Lung (tissue), 12 donors: ENCODE data around the gene SH3PXD2A. TPM values are rescaled to one million over a fixed set of nuclear protein-coding genes. Genes with fewer than 3 reads are reported as not detected.
A peak's percentile ranks its signal among the peaks of the same experiment; 100 is the strongest.

Experiments
- ATAC-seq: fragments of 200-7000 bp; cut with Tn5 transposase; one replicate; pipeline ENCODE4 v1.9.1; 2020; ENCODE audit warnings: moderate number of reproducible peaks; ENCODE audit not compliant: insufficient read depth, low FRiP score
- DNase-seq, 3 donors: peaks; one replicate each; pipeline ENCODE4 v3.0.0-alpha.2; 2013 to 2017
- H3K27ac ChIP-seq, 2 donors: one replicate each; pipeline ENCODE4 v1.5.1; 2013; ENCODE audit warnings: mild to moderate bottlenecking in 2 of 2, moderate library complexity in 2 of 2, control low read depth in 1 of 2, inconsistent platforms in 1 of 2, low read depth in 1 of 2, low read length in 1 of 2
- H3K27me3 ChIP-seq, 3 donors: one replicate each; pipeline ENCODE4 v1.5.1; 2013; ENCODE audit warnings: low read length in 2 of 3; ENCODE audit not compliant: control insufficient read depth in 3 of 3, insufficient read depth in 3 of 3
- H3K36me3 ChIP-seq, 4 donors: one replicate each; pipeline ENCODE4 v1.5.1; 2013; ENCODE audit warnings: low read length in 4 of 4, mild to moderate bottlenecking in 1 of 4, moderate library complexity in 1 of 4; ENCODE audit not compliant: control insufficient read depth in 4 of 4, insufficient read depth in 4 of 4
- H3K4me1 ChIP-seq, 5 donors: one replicate each; pipeline ENCODE4 v1.5.1; 2013; ENCODE audit warnings: low read length in 5 of 5, mild to moderate bottlenecking in 2 of 5, moderate library complexity in 1 of 5; ENCODE audit not compliant: control insufficient read depth in 5 of 5, insufficient read depth in 5 of 5
- H3K4me3 ChIP-seq: one replicate; pipeline ENCODE4 v1.5.1; 2013; ENCODE audit warnings: mild to moderate bottlenecking, control low read depth, moderate library complexity
- H3K9ac ChIP-seq, 2 donors: one replicate each; pipeline ENCODE4 v1.5.1; 2013; ENCODE audit warnings: low read length in 2 of 2, control low read depth in 1 of 2; ENCODE audit not compliant: insufficient read depth in 1 of 2
- H3K9me3 ChIP-seq, 4 donors: one replicate each; pipeline ENCODE4 v1.5.1; 2013; ENCODE audit warnings: low read length in 3 of 4, mild to moderate bottlenecking in 1 of 4, moderate library complexity in 1 of 4; ENCODE audit not compliant: control insufficient read depth in 4 of 4, insufficient read depth in 3 of 4
- WGBS, 2 donors: extraction: QIAGEN DNeasy Blood & Tissue Kit; methylation state at CpG; one replicate each; pipeline ENCODE4 v1.1.7; 2013; 5-methylcytosine and 5-hydroxymethylcytosine counted together
- polyA plus RNA-seq, 2 donors: library from polyadenylated mRNA; stranded (reverse); fragments of 200-250 nt; gene quantifications; one replicate each; pipeline ENCODE4 v1.2.1, GENCODE V29; 2013
- total RNA-seq, 2 donors: library from RNA; depleted of rRNA in 1 of 2; stranded (reverse); fragments of >200 nt in 1 of 2; gene quantifications; one replicate each; pipeline ENCODE4 v1.2.1, GENCODE V29; 2014 to 2021
- TF ChIP-seq, protein P1 (sequence below): IDR thresholded peaks from 2 replicates; pipeline ENCODE4 v1.5.1; 2012; ENCODE audit warnings: mild to moderate bottlenecking; ENCODE audit errors: control extremely low read depth, extremely low read depth
- donor health status: control.
- donor health status: control.
- donor health status: Bipolar disorder and iron deficiency.
- donor health status: healthy.
- donor health status: DM: yes; HTN: yes; CAD: no.

SH3PXD2A gene
- total and polyA plus RNA-seq, 4 donors, result 9.9 to 53.2 (median 29.2) TPM

DNA sequence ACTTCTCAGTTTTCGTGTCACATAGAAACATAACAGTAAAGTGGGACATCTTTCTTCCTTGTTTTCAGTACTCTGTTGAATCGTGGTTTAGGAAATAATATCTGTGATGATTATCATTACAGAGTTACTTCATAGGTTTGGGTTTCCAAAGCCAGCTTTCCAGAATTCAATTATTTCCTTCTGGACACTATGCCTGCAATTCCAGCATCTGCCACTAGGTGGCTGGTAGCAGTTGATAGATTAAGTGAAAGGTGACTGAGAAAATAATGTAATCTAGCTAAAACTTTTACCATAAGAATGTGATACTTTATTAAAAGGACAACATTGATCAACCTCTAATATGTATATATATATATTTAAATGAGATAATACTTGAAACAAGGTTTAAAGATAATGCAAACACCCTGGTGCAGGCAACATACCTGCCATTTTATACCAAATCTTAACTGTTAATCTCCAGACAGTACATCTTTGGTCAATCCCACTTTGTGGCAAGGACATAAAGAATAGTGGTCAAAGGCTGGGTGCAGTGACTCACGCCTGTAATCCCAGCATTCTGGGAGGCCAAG, 102.6 kb downstream of the SH3PXD2A start:
- Histone ChIP-seq H3K27ac (no peak overlapping the region), H3K9me3 (peaks cover 0 to 2% (median 0%) of the 10 kb centered on the region in 4 donors), H3K27me3 (no peaks in the 10 kb centered on the region), H3K36me3 (peaks cover 0 to 2% (median 0%) of the 10 kb centered on the region in 4 donors), H3K9ac (no peak overlapping the region), H3K4me3 (no peak overlapping the region), H3K4me1 (peaks cover 6 to 15% (median 8%) of the 10 kb centered on the region in 5 donors)
- WGBS, 2 donors, result 84 to 85% methylated on average over 3 of the region's 3 CpGs
- TF ChIP-seq, protein P1, sequence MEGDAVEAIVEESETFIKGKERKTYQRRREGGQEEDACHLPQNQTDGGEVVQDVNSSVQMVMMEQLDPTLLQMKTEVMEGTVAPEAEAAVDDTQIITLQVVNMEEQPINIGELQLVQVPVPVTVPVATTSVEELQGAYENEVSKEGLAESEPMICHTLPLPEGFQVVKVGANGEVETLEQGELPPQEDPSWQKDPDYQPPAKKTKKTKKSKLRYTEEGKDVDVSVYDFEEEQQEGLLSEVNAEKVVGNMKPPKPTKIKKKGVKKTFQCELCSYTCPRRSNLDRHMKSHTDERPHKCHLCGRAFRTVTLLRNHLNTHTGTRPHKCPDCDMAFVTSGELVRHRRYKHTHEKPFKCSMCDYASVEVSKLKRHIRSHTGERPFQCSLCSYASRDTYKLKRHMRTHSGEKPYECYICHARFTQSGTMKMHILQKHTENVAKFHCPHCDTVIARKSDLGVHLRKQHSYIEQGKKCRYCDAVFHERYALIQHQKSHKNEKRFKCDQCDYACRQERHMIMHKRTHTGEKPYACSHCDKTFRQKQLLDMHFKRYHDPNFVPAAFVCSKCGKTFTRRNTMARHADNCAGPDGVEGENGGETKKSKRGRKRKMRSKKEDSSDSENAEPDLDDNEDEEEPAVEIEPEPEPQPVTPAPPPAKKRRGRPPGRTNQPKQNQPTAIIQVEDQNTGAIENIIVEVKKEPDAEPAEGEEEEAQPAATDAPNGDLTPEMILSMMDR, result peak; percentile 40
- no peak for ATAC-seq
- DNase-seq, result no peak

DNA sequence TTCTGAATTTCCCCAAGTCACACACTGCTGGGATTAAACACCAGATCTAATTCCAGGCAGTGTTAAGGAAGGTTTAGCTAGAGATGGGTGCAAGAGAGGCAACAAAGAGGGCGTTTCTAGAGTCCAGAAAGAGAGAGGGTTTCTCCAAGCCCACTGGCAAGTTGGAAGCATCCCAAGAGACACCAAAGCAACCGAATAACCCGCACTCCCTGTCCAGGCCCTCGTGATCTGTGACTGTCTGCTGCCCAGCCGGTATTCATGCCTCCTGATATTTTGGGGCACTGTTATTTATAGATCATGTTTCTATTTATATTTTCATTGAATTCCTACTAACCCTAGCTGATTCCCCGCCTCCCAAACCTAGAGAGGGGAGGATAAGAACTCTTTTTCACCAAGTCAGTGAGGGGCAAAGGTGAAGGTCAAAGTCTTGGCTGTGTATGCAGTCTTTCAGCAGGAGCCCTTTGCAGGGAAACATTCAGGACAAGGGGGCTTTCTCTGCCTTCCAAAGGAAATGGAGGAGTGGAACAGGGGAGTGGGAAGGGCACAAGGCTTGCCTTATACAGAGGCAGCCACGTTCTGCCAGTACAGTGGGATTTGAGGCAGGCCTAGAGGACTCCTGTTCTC, 103.6 kb downstream of the SH3PXD2A start:
- 84 to 88% methylated on average over 7 of the region's 7 CpGs for WGBS, 2 donors
- ATAC-seq, result no peak

DNA sequence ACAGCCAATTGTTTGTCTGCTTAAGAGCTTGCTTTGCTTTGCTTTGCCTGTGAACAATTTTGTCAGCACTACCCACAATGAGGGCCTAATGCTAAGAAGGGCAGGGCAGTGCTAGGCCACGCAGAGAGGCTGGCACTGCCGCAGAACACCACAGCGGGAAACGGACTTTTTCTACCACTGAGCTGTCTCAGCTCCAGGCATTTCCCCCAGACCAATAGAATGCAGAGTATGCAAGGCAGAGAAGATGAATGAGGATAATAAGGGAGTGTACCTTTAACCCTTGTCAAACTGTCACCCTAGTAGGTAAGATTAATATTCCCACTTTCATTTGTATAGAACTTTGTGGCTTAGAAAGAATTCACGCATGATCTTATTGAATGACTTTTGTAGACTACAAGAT, 104.5 kb downstream of the SH3PXD2A start:
- peaks cover 0 to 8% (median 4%) of the 10 kb centered on the region in 5 donors for H3K4me1 ChIP-seq
- 92 to 95% methylated on average over 5 of the region's 5 CpGs for WGBS, 2 donors
- no peak overlapping the region for H3K9ac ChIP-seq
- no peak overlapping the region for H3K4me3 ChIP-seq
- H3K27me3 ChIP-seq, result no peaks in the 10 kb centered on the region
- no peak overlapping the region for H3K27ac ChIP-seq
- peaks cover 0 to 2% (median 0%) of the 10 kb centered on the region in 4 donors for H3K9me3 ChIP-seq
- H3K36me3 ChIP-seq, result peaks cover 0 to 2% (median 0%) of the 10 kb centered on the region in 4 donors
- DNase-seq (no peak), ATAC-seq (no peak)
- TF ChIP-seq, protein P1, result no peak

More for the DNA sequence above, 103.6 kb downstream of the SH3PXD2A start:
- Histone ChIP-seq H3K4me3 (no peak overlapping the region), H3K27ac (peak overlapping the region in 1 of 2 donors; percentile 30), H3K27me3 (no peaks in the 10 kb centered on the region), H3K4me1 (peaks cover 0 to 8% (median 5%) of the 10 kb centered on the region in 5 donors), H3K9me3 (peaks cover 0 to 2% (median 0%) of the 10 kb centered on the region in 4 donors), H3K36me3 (peaks cover 0 to 2% (median 0%) of the 10 kb centered on the region in 4 donors), H3K9ac (no peak overlapping the region)
- TF ChIP-seq, protein P1, result no peak
- no peak for DNase-seq
